ENCODE data around the gene ZFHX3. TPM values are rescaled to one million over a fixed set of nuclear protein-coding genes. Genes with fewer than 3 reads are reported as not detected.

Gene ZFHX3
- total and polyA plus RNA-seq, 2 donors (not counting 1 experiment from before 2014, with no cell fraction given) = 0.54 to 6.6 TPM

GRCh38 chr16:72840631-72841381 lies 207.1 kb downstream of the ZFHX3 start:
- H4K20me1 ChIP-seq (ENCODE audit: control insufficient read depth, insufficient read depth, low read length, poor library complexity, severe bottlenecking) = peaks cover 7% of the 10 kb centered on the region
- H3K4me3 Mint-ChIP-seq = no peak overlapping the region
- no peak overlapping the region for H3K27ac Mint-ChIP-seq
- ChIA-PET POLR2A (no interaction called here), CTCF (interaction anchor here (1.2 kb wide), 1 partner anchor 9 kb away, joined by 13 read pairs; no protein-coding TSS in a partner anchor)
- H3K27me3 ChIP-seq (replicated peaks in 1 of 4; ENCODE audit: control extremely low read depth in 1 of 4, control insufficient read depth in 3 of 4, insufficient read depth in 4 of 4, low read length in 3 of 4) = peaks cover 0 to 13% (median 0%) of the 10 kb centered on the region in 4 experiments
- H3K4me1 Mint-ChIP-seq = peaks cover 28% of the 10 kb centered on the region
- intact Hi-C loops (cut with micrococcal nuclease) = no loop called here
- no peak for TF ChIP-seq EZH2 (IDR thresholded peaks at IDR 0.05; ENCODE audit: borderline replicate concordance, insufficient read depth, low read depth, low read length, poor library complexity, severe bottlenecking)
- TF ChIP-seq CTCF (IDR thresholded peaks at IDR 0.05) = no peak
- H3K4me1 ChIP-seq (ENCODE audit: control insufficient read depth in 2 of 2, insufficient read depth in 2 of 2, low read length in 2 of 2) = peaks cover 18 to 24% of the 10 kb centered on the region in 2 donors
- H3K27ac ChIP-seq (ENCODE audit: low read length in 2 of 2) = no peak overlapping the region
- WGBS (ENCODE audit: insufficient coverage) = 74% methylated on average over 10 of the region's 11 CpGs
- H3K79me2 ChIP-seq (ENCODE audit: control insufficient read depth, insufficient read depth, low read length) = no peaks in the 10 kb centered on the region
- H2AFZ ChIP-seq (ENCODE audit: insufficient read depth, low read depth, low read length, poor library complexity, severe bottlenecking) = no peak overlapping the region
- H3K9me3 Mint-ChIP-seq (ENCODE audit: insufficient read depth) = no peaks in the 10 kb centered on the region
- no peak overlapping the region for H3K4me2 ChIP-seq (replicated peaks; ENCODE audit: low read depth, low read length, poor library complexity, severe bottlenecking)
- H3K9me3 ChIP-seq (ENCODE audit: control extremely low read depth in 1 of 3, control insufficient read depth in 2 of 3, insufficient read depth in 1 of 3, low read length in 2 of 3) = no peaks in the 10 kb centered on the region
- H3K27me3 Mint-ChIP-seq = peaks cover 20% of the 10 kb centered on the region
- H3K36me3 ChIP-seq (replicated peaks in 1 of 2; ENCODE audit: control extremely low read depth in 1 of 2, control insufficient read depth in 1 of 2, extremely low read depth in 1 of 2, insufficient read depth in 2 of 2, low read length in 1 of 2) = no peaks in the 10 kb centered on the region
- no peak overlapping the region for H3K4me3 ChIP-seq (ENCODE audit: control extremely low read depth in 1 of 5, extremely low read depth in 1 of 5, insufficient read depth in 1 of 5, low read depth in 2 of 5, low read length in 4 of 5)
- ATAC-seq (ENCODE audit: low read depth) = no peak
- DNase-seq = no peak
- no peak overlapping the region for H3K9ac ChIP-seq (ENCODE audit: low read length)

- H3K79me2 ChIP-seq (ENCODE audit: control insufficient read depth, insufficient read depth, low read length) = no peaks in the 10 kb centered on the region
- H3K36me3 ChIP-seq (replicated peaks in 1 of 2; ENCODE audit: control extremely low read depth in 1 of 2, control insufficient read depth in 1 of 2, extremely low read depth in 1 of 2, insufficient read depth in 2 of 2, low read length in 1 of 2) = no peaks in the 10 kb centered on the region
- ChIA-PET POLR2A (no interaction called here), CTCF (interaction anchor here (0.7 kb wide), 1 partner anchor 389 kb away, joined by 4 read pairs; no protein-coding TSS in a partner anchor)
- intact Hi-C loops (cut with micrococcal nuclease) = no loop called here
- DNase-seq (no peak), ATAC-seq (ENCODE audit: low read depth) (no peak)
- no peak overlapping the region for H3K4me3 Mint-ChIP-seq
- H3K4me2 ChIP-seq (replicated peaks; ENCODE audit: low read depth, low read length, poor library complexity, severe bottlenecking) = no peak overlapping the region
- TF ChIP-seq EZH2 (IDR thresholded peaks at IDR 0.05; ENCODE audit: borderline replicate concordance, insufficient read depth, low read depth, low read length, poor library complexity, severe bottlenecking) (no peak), CTCF (IDR thresholded peaks at IDR 0.05) (no peak)
- peaks cover 13% of the 10 kb centered on the region for H3K4me1 Mint-ChIP-seq
- WGBS (ENCODE audit: insufficient coverage) = 100% methylated on average over 6 of the region's 13 CpGs
- H3K9me3 ChIP-seq (ENCODE audit: control extremely low read depth in 1 of 3, control insufficient read depth in 2 of 3, insufficient read depth in 1 of 3, low read length in 2 of 3) = no peaks in the 10 kb centered on the region
- no peaks in the 10 kb centered on the region for H3K27me3 ChIP-seq (replicated peaks in 1 of 4; ENCODE audit: control extremely low read depth in 1 of 4, control insufficient read depth in 3 of 4, insufficient read depth in 4 of 4, low read length in 3 of 4)
- no peaks in the 10 kb centered on the region for H4K20me1 ChIP-seq (ENCODE audit: control insufficient read depth, insufficient read depth, low read length, poor library complexity, severe bottlenecking)
- H3K4me1 ChIP-seq (ENCODE audit: control insufficient read depth in 2 of 2, insufficient read depth in 2 of 2, low read length in 2 of 2) = peaks cover 2 to 7% of the 10 kb centered on the region in 2 donors
- H3K9me3 Mint-ChIP-seq (ENCODE audit: insufficient read depth) = no peaks in the 10 kb centered on the region
- no peak overlapping the region for H3K27ac Mint-ChIP-seq
- peaks cover 14% of the 10 kb centered on the region for H3K27me3 Mint-ChIP-seq
- H3K27ac ChIP-seq (ENCODE audit: low read length in 2 of 2) = no peak overlapping the region
- no peak overlapping the region for H3K9ac ChIP-seq (ENCODE audit: low read length)
- H3K4me3 ChIP-seq (ENCODE audit: control extremely low read depth in 1 of 5, extremely low read depth in 1 of 5, insufficient read depth in 1 of 5, low read depth in 2 of 5, low read length in 4 of 5) = no peak overlapping the region
- no peak overlapping the region for H2AFZ ChIP-seq (ENCODE audit: insufficient read depth, low read depth, low read length, poor library complexity, severe bottlenecking)
Observed at GRCh38 chr16:72838951-72839350, 209.0 kb downstream of the ZFHX3 start.

All from B cell (primary cell).